ENCODE data around the gene BLVRB. TPM values are rescaled to one million over a fixed set of nuclear protein-coding genes. Genes with fewer than 3 reads are reported as not detected.

Gene BLVRB
- total and polyA plus RNA-seq, 10 of the 15 experiments (the other 5 are each of a cell fraction or from before 2014, with no cell fraction given), result 6.3 to 53.3 (median 27.8) TPM

GRCh38 chr19:40443131-40443999, 22.2 kb downstream of the BLVRB start (continued):
- TF ChIP-seq ATF2 (IDR thresholded peaks at IDR 0.05; ENCODE audit: low read length) (no peak), SRF (IDR thresholded peaks at IDR 0.05; ENCODE audit: low read depth in 2 of 2, low read length in 2 of 2) (0 out of 4 replicates have a peak, but pooled peaks of 1 of the 2 experiments have one; percentile 52), ZNF274 (IDR thresholded peaks at IDR 0.05; ENCODE audit: insufficient read depth, insufficient read length) (no peak), MLLT1 (IDR thresholded peaks at IDR 0.05) (0 out of 2 replicates have a peak, but pooled peaks have one; percentile 35), HDGF (IDR thresholded peaks at IDR 0.05) (peak; percentile 92), BHLHE40 (IDR thresholded peaks at IDR 0.05; ENCODE audit: borderline replicate concordance in 1 of 2, low read depth in 2 of 2, low read length in 1 of 2) (peak; percentile 49 to 82; a peak in 3 of 4 replicates), RCOR1 (conservative IDR thresholded peaks at IDR 0.05; ENCODE audit: low read depth, low read length) (0 out of 2 replicates have a peak, but pooled peaks have one; percentile 41), SKIL (IDR thresholded peaks at IDR 0.05; ENCODE audit: low read depth, poor library complexity, severe bottlenecking) (peak; percentile 19), CEBPZ (IDR thresholded peaks at IDR 0.05; ENCODE audit: low read depth, low read length) (no peak), CHD4 (IDR thresholded peaks at IDR 0.05) (no peak), CREB1 (IDR thresholded peaks at IDR 0.05; ENCODE audit: low read depth) (peak; percentile 95), KAT2A (conservative IDR thresholded peaks at IDR 0.05; ENCODE audit: control insufficient read depth, low read depth, low read length) (no peak), CUX1 (IDR thresholded peaks at IDR 0.05; ENCODE audit: insufficient replicate concordance, low read depth, low read length) (no peak)

Data from GM12878 (cell line).